GM12892 (cell line): ENCODE results near the gene CRTAC1.

Experiments used
- DNase-seq: peaks from one replicate; pipeline ENCODE4 v3.0.0; 2011; ENCODE audit not compliant: insufficient read length
- FAIRE-seq: peaks from 2 replicates; lab custom pipeline; 2011; peaks lifted over from hg19 to GRCh38; lab: Jason Lieb, UNC
- POLR2A ChIP-seq: IDR thresholded peaks from 2 replicates; pipeline ENCODE4 v1.6.1; 2011; ENCODE audit warnings: low read depth, low read length, control low read depth
- POLR2AphosphoS5 ChIP-seq: IDR thresholded peaks from 2 replicates; pipeline ENCODE4 v1.6.1; 2011; ENCODE audit warnings: low read depth, low read length, control low read depth
- TAF1 ChIP-seq: IDR thresholded peaks from 2 replicates; pipeline ENCODE4 v1.6.1; 2011; ENCODE audit warnings: low read depth, mild to moderate bottlenecking, control low read depth, low read length, borderline replicate concordance

Gene CRTAC1

GRCh38 chr10:97914171-97914836 is 116.1 kb downstream of the CRTAC1 start:
- FAIRE-seq (no peak), DNase-seq (no peak)
- TF ChIP-seq POLR2A, result no peak
- no peak for TF ChIP-seq TAF1
- TF ChIP-seq POLR2AphosphoS5, result no peak

DNA sequence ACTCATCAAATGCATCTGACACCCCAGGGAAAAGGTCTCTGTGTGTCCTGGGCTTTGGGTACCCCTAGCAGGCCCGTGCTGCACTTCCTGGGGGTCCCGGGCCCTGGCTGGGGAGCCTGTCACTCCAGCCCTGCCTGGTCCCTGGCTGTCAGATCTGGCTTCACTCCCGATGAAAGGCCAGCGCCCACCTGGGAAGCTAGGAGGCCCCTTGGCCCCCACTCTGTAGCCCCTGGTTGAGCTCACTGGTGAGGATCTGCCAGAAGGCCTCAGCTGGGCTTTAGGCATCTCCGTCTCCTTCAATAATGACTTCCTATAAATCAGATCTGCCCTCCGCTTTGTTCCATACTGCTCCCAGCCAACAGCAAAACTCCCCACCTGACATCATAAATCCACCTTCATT is 116.8 kb downstream of the CRTAC1 start:
- no peak for FAIRE-seq
- DNase-seq, result no peak
- TF ChIP-seq TAF1 (no peak), POLR2AphosphoS5 (no peak)

DNA sequence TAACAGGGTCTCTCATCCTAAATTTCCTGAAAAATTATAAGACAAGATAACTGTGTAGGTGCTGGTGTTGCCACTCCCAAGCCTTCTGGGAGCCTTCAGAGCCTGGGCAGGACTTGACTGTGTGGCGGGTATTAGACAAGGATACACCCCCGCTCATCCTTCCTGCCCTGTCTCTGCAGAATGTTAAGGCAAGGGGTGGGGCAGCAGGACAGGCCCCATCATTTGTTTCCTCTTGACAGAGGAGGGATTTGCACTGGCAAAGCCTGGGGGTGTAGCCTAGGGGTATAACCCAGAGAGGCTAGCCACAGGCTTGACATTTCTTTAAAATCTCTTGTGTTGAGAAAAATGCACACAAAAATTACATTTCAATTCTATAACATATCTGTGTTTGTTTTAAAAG is 117.2 kb downstream of the CRTAC1 start:
- no peak for FAIRE-seq

GRCh38 chr10:97911217-97911616 is 119.2 kb downstream of the CRTAC1 start:
- FAIRE-seq (no peak), DNase-seq (no peak)
- TF ChIP-seq TAF1 (no peak), POLR2A (no peak), POLR2AphosphoS5 (no peak)

More for the DNA sequence above, 117.2 kb downstream of the CRTAC1 start:
- no peak for DNase-seq
- no peak for TF ChIP-seq TAF1

DNA sequence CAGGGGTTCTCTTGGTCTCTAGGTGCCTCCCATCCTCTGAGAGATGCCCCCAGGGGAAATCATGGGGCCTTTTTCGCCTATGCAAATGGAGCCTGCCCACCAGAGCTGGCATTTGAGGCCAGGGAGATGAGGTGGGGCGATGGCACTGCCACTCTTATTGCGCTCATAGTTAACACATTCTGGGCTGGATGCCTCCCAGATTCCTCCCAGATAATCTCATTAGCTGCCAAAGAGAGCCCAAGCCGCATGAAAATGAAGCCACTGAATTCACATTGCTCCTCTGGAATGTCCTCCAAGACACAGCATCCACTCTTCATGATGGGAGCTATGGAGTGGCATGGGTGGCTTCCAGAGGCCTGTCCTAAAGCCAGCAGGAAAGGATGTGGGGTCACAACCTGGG is 119.8 kb downstream of the CRTAC1 start:
- TF ChIP-seq POLR2A (no peak), POLR2AphosphoS5 (no peak), TAF1 (no peak)
- FAIRE-seq, result no peak
- no peak for DNase-seq

GRCh38 chr10:97907830-97908229 is 122.6 kb downstream of the CRTAC1 start:
- TF ChIP-seq TAF1, result no peak
- TF ChIP-seq POLR2AphosphoS5, result no peak
- TF ChIP-seq POLR2A, result no peak
- DNase-seq (no peak), FAIRE-seq (no peak)

- FAIRE-seq (no peak), DNase-seq (no peak)
- TF ChIP-seq TAF1, result no peak
- TF ChIP-seq POLR2AphosphoS5, result no peak
- no peak for TF ChIP-seq POLR2A
Measured at GRCh38 chr10:97907211-97907610, 123.2 kb downstream of the CRTAC1 start.

- no peak for TF ChIP-seq POLR2A
- TF ChIP-seq TAF1, result no peak
- TF ChIP-seq POLR2AphosphoS5, result no peak
- DNase-seq (no peak), FAIRE-seq (no peak)
Measured at GRCh38 chr10:97905276-97905675, 125.1 kb downstream of the CRTAC1 start.

DNA sequence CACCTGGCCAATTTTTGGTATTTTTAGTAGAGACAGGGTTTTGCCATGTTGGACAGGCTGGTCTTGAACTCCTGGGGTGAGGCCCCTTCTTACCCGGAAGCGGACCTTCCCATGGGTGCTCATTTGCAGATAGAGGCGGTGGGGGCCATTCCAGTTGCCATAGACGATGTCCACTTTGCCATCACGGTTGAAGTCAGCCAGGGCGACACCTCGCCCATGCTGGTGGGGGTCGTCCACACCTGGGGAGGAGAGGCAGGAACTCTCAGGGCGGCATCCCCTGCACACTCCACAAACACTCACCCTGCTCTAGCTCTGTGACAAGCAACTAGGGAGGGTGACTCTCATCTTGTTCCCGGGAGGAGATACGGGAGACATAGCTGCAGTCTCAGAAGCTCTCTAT is 125.8 kb downstream of the CRTAC1 start:
- TF ChIP-seq TAF1 (no peak), POLR2AphosphoS5 (no peak), POLR2A (no peak)
- DNase-seq (no peak), FAIRE-seq (no peak)

- FAIRE-seq (no peak), DNase-seq (no peak)
- no peak for TF ChIP-seq POLR2AphosphoS5
- TF ChIP-seq TAF1, result no peak
- TF ChIP-seq POLR2A, result no peak
Measured at GRCh38 chr10:97904018-97904381, 126.4 kb downstream of the CRTAC1 start.

DNA sequence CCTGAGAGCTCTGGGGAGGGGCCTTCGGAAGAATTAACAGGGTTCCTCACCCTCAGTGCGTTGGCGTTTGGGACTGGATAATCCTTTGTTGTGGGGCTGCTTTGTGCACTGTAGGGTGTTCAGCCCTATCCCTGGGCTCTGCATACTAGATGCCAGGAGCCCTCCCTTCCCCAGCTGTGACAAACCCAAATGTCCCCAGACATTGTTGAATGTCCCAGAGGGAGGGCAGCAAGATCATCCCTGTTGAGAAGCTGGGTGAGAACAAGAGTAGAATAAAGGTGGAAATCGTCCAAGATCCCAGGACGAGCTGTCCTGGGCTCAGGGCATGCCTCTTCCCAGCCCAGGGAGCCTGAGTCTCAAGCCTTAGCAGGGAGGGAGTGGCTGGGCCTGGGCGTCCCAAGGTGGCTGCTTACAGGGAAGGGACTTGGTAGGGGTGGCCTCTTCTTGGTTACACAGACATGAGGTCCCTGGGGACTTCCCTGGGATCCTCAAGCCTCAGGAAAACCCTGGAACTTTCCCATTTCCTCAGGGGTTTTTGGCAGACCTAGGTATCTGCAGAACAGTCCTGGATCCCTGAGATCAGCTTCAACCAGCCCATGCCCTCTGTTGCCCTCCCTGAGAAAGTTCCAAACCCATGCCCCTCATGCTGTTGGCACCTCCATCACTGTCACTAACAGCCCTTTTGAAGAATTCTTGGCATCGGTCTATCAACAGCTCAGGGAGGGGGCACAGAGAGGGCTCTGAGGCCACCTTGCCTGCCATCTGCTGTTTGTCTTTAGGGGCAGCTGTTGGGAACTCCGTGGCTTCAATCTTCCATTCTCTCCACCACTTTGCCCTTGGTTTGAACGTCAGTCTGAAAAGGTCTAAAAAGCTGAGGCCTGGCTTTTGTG is 127.0 kb downstream of the CRTAC1 start:
- FAIRE-seq (no peak), DNase-seq (no peak)
- no peak for TF ChIP-seq POLR2AphosphoS5
- TF ChIP-seq POLR2A, result no peak
- TF ChIP-seq TAF1, result no peak

DNA sequence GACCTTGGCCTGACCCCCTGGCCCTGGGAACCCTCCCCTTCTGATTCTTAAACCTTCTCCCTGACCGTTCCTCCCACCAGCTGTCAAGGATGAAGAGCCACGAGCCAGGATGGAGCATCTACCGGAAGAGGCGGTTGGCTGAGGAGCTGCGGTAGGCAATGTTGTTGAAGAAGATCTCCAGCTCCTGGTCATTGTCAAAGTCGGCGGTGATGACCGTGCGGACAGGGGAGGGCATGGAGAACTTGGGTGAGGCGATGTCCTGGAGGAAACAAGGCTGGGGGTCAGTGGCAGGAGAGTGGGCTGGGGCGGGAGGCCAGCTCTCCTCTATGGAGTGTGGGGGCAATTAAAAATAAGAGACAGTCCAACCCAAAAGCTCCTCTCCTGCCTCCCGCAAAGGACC is 129.0 kb downstream of the CRTAC1 start:
- DNase-seq (no peak), FAIRE-seq (no peak)
- TF ChIP-seq POLR2AphosphoS5 (no peak), POLR2A (no peak), TAF1 (no peak)
